ENCODE measurements around the gene RIPOR2. TPM values are rescaled to one million over a fixed set of nuclear protein-coding genes. Genes with fewer than 3 reads are reported as not detected.
"Not testable (repeated sequence)": the region's sequence is repeated elsewhere in the genome, so short reads cannot be mapped to it uniquely, and the experiment has no call there.

RIPOR2 gene
- total RNA-seq, 1 donor = 5.2 TPM

- H3K4me3 ChIP-seq (ENCODE audit: low read depth, low read length) = no peak overlapping the region
- no peak for DNase-seq (ENCODE audit: low read depth)
- TF ChIP-seq, protein P1, sequence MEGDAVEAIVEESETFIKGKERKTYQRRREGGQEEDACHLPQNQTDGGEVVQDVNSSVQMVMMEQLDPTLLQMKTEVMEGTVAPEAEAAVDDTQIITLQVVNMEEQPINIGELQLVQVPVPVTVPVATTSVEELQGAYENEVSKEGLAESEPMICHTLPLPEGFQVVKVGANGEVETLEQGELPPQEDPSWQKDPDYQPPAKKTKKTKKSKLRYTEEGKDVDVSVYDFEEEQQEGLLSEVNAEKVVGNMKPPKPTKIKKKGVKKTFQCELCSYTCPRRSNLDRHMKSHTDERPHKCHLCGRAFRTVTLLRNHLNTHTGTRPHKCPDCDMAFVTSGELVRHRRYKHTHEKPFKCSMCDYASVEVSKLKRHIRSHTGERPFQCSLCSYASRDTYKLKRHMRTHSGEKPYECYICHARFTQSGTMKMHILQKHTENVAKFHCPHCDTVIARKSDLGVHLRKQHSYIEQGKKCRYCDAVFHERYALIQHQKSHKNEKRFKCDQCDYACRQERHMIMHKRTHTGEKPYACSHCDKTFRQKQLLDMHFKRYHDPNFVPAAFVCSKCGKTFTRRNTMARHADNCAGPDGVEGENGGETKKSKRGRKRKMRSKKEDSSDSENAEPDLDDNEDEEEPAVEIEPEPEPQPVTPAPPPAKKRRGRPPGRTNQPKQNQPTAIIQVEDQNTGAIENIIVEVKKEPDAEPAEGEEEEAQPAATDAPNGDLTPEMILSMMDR (IDR thresholded peaks at IDR 0.05; ENCODE audit: insufficient read depth, low read depth, low read length) = no peak
Measured at GRCh38 chr6:24957199-24957598, 21.4 kb upstream of the RIPOR2 start.

DNA sequence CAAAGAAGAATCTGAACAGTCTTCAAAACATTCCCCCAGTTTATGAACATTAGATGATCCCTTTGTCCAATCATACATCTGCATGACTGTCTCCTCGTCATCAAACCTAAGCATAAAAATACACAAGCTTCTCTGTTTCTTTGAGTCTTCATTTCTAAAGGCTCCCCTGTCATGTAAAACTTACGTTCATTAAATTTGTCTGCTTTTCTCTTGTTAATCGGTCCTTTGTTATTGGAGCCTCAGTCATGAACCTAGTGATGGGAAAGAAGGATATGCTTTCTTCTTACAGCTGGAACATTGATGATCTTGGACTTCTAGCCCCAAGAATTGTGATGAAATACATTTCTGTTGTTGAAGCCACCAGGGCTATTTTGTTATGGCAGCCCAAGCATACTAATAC lies 18.0 kb upstream of the RIPOR2 start:
- H3K4me3 ChIP-seq (ENCODE audit: low read depth, low read length) = no peak overlapping the region
- no peak for DNase-seq (ENCODE audit: low read depth)
- TF ChIP-seq, protein P1 (IDR thresholded peaks at IDR 0.05; ENCODE audit: insufficient read depth, low read depth, low read length) = no peak

- TF ChIP-seq, protein P1 (IDR thresholded peaks at IDR 0.05; ENCODE audit: insufficient read depth, low read depth, low read length) = no peak
- no peak overlapping the region for H3K4me3 ChIP-seq (ENCODE audit: low read depth, low read length)
- DNase-seq (ENCODE audit: low read depth) = no peak
Measured at GRCh38 chr6:24951811-24952299, 16.1 kb upstream of the RIPOR2 start.

DNA sequence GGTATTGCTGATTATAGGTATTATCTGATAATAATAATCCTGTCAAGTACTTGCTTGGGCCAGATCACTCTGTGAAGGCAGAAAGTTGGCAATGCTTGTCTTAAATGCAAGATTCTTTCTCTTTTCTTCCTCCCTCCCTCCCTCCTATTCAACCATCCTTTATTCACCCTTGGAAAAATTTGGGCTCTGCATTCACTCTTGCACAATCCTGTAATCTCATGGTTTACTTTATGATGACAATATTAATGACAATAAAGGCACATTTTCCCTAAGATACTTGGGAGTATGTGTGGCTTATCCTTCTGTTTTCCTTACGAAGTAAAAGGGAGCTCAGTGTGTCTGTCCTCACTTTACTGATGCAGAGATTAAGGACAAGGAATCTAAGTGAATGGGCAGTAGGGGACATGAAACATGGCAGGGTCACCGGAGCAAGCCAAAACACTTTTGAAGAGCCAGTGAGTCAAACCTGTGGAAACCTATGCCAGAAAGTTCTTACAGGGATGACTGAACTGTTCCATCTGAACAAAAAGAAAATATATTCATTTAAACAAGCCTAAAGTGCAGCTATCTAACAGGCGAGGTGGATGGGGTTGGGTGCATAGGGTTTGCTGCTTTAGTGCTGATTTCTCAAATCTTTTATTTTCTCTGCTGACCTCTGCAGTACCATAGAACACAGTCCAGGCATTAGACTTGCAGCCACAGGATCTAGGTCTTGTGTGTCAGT lies 14.6 kb upstream of the RIPOR2 start:
- H3K4me3 ChIP-seq (ENCODE audit: low read depth, low read length) = no peak overlapping the region
- no peak for DNase-seq (ENCODE audit: low read depth)
- TF ChIP-seq, protein P1 (IDR thresholded peaks at IDR 0.05; ENCODE audit: insufficient read depth, low read depth, low read length) = no peak

- no peak for DNase-seq (ENCODE audit: low read depth)
- no peak overlapping the region for H3K4me3 ChIP-seq (ENCODE audit: low read depth, low read length)
- TF ChIP-seq, protein P1 (IDR thresholded peaks at IDR 0.05; ENCODE audit: insufficient read depth, low read depth, low read length) = no peak
Measured at GRCh38 chr6:24949020-24949569, 13.3 kb upstream of the RIPOR2 start.

DNA sequence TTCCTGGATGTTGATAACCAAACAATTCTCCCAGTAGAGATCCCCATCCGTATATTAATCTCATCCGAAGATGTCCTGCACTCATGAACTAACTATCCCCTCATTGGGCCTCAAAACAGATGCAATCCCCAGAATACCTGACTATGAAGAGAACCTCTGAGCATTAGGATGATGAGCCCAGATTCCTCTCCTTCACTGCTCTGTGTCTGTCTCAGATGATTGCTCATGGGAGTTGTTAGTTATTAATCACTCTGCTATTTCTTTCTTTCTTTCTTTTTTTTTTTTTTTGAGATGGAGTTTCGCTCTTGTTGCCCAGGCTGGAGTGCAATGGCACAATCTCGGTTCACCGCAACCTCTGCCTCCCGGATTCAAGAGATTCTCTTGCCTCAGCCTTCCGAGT lies 12.5 kb upstream of the RIPOR2 start:
- not testable (repeated sequence) for H3K4me3 ChIP-seq (ENCODE audit: low read depth, low read length)

DNA sequence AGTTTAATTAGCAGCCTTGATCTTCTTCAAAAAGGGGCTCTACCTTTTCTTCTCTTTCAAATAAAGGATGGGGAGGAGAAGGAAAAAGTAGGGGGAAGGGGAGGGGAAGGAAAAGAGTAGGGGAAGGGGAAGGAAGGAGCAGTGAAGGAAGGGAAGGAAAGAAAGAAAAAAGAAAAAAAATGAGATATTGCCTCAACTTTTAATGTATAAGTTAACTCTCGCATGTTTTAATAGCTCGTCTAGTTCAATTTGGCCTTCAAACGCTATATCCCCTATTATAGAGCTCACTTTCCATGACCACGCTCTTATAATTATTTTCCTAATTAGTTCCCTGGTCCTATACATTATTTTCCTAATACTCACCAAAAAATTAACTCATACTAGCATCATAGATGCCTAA lies 11.9 kb upstream of the RIPOR2 start:
- TF ChIP-seq, protein P1 (IDR thresholded peaks at IDR 0.05; ENCODE audit: insufficient read depth, low read depth, low read length) = no peak
- no peak for DNase-seq (ENCODE audit: low read depth)
- no peak overlapping the region for H3K4me3 ChIP-seq (ENCODE audit: low read depth, low read length)

More for the DNA sequence above, 12.5 kb upstream of the RIPOR2 start:
- not testable (repeated sequence) for DNase-seq (ENCODE audit: low read depth)
